Pancreas (tissue), 10 donors: Measurements from ENCODE around the gene DOK7. TPM values are rescaled to one million over a fixed set of nuclear protein-coding genes. Genes with fewer than 3 reads are reported as not detected.
"Not testable (repeated sequence)": the region's sequence is repeated elsewhere in the genome, so short reads cannot be mapped to it uniquely, and the experiment has no call there.

Experiments used
- ATAC-seq, 4 donors: fragments of 200-7000 bp; cut with Tn5 transposase; one replicate each; pipeline versions ENCODE4 v1.8.0 to v1.9.1; 2020; ENCODE audit warnings: mild to moderate bottlenecking in 4 of 4, moderate library complexity in 4 of 4
- DNase-seq, 6 donors: peaks; one replicate each; pipeline ENCODE4 v3.0.0-alpha.2; 2020
- FAIRE-seq: peaks from 2 replicates; lab custom pipeline; 2012; peaks lifted over from hg19 to GRCh38; lab: Jason Lieb, UNC
- H3K27ac ChIP-seq, 4 donors: fragments of 200-600 bp; sonication (generic); 1 replicate in 3 of 4; 2 replicates in 1 of 4; pipeline versions ENCODE4 v1.5.0 to v1.8.0; 2020
- H3K27me3 ChIP-seq, 4 donors: fragments of 200-600 bp; one replicate each; pipeline ENCODE4 v1.8.0; 2021
- H3K36me3 ChIP-seq, 3 donors: fragments of 200-600 bp; sonication (generic) in 1 of 3; one replicate each; pipeline versions ENCODE4 v1.5.0 to v1.8.0; 2020 to 2021
- H3K4me1 ChIP-seq, 3 donors: fragments of 200-600 bp; one replicate each; pipeline ENCODE4 v1.8.0; 2021
- H3K4me3 ChIP-seq, 4 donors: fragments of 200-600 bp; sonication (generic) in 2 of 4; one replicate each; pipeline versions ENCODE4 v1.5.0 to v1.8.0; 2020 to 2021
- H3K9me3 ChIP-seq, 4 donors: fragments of 200-600 bp; one replicate each; pipeline ENCODE4 v1.8.0; 2021
- WGBS, 2 donors: extraction: QIAGEN DNeasy Blood & Tissue Kit; methylation state at CpG; one replicate each; pipeline ENCODE4 v1.1.7; 2013; 5-methylcytosine and 5-hydroxymethylcytosine counted together
- intact Hi-C, 3 donors: fragments of 100-400 bp; cut with DNase I; formaldehyde crosslinking; loops; one replicate each; pipeline versions ENCODE4 v1.11.1 to v1.14.2; 2022
- polyA plus RNA-seq, 2 donors: library from polyadenylated mRNA; stranded (reverse); fragments of 200-250 nt; gene quantifications; one replicate each; pipeline ENCODE4 v1.2.3, GENCODE V29; 2013
- total RNA-seq, 6 donors: library from RNA; stranded (reverse); fragmentation: NEBNext Ultra II Directional in 4 of 6; extraction: Animal tissue kit (Norgen Biotek cat#: 25700) in 4 of 6; gene quantifications; one replicate each; pipeline versions ENCODE4 v1.2.1 to v1.2.4, GENCODE V29; 2021 to 2023
- TF ChIP-seq, protein P1 (sequence below), 4 donors: fragments of 200-600 bp; sonication (generic) in 3 of 4; IDR thresholded peaks; one replicate each; pipeline versions ENCODE4 v1.5.0 to v1.8.0; 2021; ENCODE audit warnings: antibody characterized with exemption in 4 of 4
- donor health status: healthy with polysubstance abuse.
- donor health status: DM: no; HTN: no; CAD: no; lungs with moderate emphysema.
- donor health status: DM: no; HTN: no; CAD: no.
- donor health status: control.
- donor health status: control.
- donor health status: Bipolar disorder and iron deficiency.
- donor health status: DM: yes; HTN: yes; CAD: no.
- donor health status: DM: no; HTN: no; CAD: no.
- donor health status: DM: no; HTN: no; CAD: no.
- donor health status: DM: yes; HTN: yes; CAD: no.

Gene DOK7
- total and polyA plus RNA-seq, 8 donors: 2.5 to 8.0 (median 4.2) TPM

DNA sequence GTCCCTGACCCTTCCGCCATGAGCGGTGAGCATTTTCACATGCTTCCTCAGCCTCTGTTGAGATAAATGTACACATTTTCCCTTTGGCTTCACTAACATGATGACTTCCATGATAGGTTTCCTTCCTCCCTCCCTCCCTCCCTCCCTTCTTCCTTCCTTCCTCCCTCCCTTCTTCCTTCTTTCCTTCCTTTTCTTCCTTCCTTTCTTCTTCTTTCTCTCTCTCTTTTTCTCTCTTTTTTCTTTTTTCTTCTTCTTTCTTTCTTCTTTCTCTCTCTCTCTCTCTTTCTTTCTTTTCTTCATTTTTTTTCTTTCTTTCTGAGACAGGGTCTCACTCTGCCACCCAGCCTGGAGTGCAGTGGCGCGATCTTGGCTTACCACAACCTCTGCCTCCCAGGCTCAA, 12.5 kb upstream of the DOK7 start:
- ATAC-seq (no peak), DNase-seq (no peak), FAIRE-seq (no peak)
- Histone ChIP-seq H3K27ac (no peak overlapping the region), H3K4me3 (no peak overlapping the region), H3K36me3 (no peaks in the 10 kb centered on the region), H3K4me1 (peaks cover 3 to 12% (median 4%) of the 10 kb centered on the region in 3 donors), H3K9me3 (no peaks in the 10 kb centered on the region), H3K27me3 (no peaks in the 10 kb centered on the region)
- WGBS, 2 donors: 100% methylated on average over 4 of the region's 4 CpGs
- intact Hi-C loops: no loop called here
- TF ChIP-seq, protein P1, sequence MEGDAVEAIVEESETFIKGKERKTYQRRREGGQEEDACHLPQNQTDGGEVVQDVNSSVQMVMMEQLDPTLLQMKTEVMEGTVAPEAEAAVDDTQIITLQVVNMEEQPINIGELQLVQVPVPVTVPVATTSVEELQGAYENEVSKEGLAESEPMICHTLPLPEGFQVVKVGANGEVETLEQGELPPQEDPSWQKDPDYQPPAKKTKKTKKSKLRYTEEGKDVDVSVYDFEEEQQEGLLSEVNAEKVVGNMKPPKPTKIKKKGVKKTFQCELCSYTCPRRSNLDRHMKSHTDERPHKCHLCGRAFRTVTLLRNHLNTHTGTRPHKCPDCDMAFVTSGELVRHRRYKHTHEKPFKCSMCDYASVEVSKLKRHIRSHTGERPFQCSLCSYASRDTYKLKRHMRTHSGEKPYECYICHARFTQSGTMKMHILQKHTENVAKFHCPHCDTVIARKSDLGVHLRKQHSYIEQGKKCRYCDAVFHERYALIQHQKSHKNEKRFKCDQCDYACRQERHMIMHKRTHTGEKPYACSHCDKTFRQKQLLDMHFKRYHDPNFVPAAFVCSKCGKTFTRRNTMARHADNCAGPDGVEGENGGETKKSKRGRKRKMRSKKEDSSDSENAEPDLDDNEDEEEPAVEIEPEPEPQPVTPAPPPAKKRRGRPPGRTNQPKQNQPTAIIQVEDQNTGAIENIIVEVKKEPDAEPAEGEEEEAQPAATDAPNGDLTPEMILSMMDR (IDR thresholded peaks at IDR 0.05): no peak

DNA sequence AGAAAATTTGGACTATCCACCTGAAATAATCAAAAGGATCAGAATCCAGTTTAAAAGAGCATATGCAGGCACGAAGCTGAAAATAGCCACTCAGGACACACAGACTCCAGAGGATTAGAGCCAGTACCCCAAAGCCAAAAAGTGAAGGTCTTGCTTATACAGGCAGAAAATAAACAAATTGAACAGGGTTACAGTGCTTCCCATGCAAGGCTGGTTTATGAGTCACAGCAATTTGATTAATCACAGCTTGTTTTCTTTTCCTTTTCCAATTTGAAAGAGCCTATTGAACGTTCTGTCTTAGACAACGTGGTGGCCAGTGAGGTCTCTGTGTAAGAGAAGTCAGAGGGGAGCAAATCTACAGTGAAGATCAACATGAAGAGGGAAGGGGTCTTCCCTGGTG, 11.2 kb upstream of the DOK7 start:
- no peak for DNase-seq
- H3K9me3 ChIP-seq: no peaks in the 10 kb centered on the region
- peak overlapping the region in 3 of 4 donors; percentile 17 to 57 (median 46) for H3K27ac ChIP-seq
- no peak overlapping the region for H3K4me3 ChIP-seq
- TF ChIP-seq, protein P1 (IDR thresholded peaks at IDR 0.05): no peak
- no peaks in the 10 kb centered on the region for H3K27me3 ChIP-seq
- no peak for FAIRE-seq
- peak; percentile 70 to 78 (median 76) for ATAC-seq
- no peaks in the 10 kb centered on the region for H3K36me3 ChIP-seq
- 25 to 27% methylated on average over 3 of the region's 3 CpGs for WGBS, 2 donors
- intact Hi-C loops: no loop called here
- peaks cover 3 to 12% (median 4%) of the 10 kb centered on the region in 3 donors for H3K4me1 ChIP-seq

DNA sequence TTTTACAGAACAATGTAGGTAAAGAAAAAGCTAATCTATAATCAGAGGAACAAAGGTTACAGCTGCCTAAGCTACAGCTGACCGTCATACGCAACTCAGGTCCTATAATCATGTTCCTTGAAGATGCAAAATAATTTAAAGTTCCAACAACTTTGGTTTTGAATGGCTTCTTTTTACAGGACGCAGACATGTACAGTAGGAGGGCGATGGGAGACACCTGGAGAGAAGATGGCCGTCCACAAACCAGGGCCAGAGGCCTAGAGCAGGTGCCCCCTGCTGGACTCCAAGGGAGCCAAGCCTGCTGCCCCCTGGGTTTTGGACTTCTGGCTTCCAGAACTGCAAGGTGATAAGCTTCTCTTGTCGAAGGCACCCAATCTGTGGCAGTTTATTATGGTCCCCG, 10.7 kb upstream of the DOK7 start:
- peak in 2 of 6 donors; percentile 38 to 44 for DNase-seq
- intact Hi-C loops: no loop called here
- peak overlapping the region in 3 of 4 donors; percentile 17 to 57 (median 46) for H3K27ac ChIP-seq

DNA sequence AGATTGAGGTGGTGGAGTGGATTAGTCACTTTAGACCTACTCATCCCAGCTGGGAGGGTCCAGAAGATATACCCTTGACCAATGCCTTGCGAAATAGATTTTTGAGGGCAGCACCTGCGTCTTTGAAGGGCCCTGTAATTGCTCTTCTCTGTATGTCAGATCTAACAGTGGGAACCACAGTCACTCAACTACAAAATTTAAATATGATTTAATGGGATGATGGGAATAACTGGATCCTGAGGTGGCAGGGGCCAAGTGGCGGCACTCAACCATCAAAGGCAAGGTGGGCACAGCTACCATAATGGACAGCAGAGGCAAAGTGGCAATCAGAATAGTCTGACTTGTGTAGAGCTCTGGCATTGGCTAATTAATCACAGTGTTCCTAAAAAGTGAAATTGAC, 7.5 kb upstream of the DOK7 start:
- peaks cover 3 to 12% (median 4%) of the 10 kb centered on the region in 3 donors for H3K4me1 ChIP-seq
- H3K27ac ChIP-seq, DNase-seq, H3K36me3 ChIP-seq, H3K27me3 ChIP-seq, FAIRE-seq, H3K9me3 ChIP-seq, ATAC-seq, intact Hi-C loops, H3K4me3 ChIP-seq: not testable (repeated sequence)
- 86 to 95% methylated on average over 3 of the region's 3 CpGs for WGBS, 2 donors

More for the DNA sequence above, 10.7 kb upstream of the DOK7 start:
- Histone ChIP-seq H3K27me3 (no peaks in the 10 kb centered on the region), H3K4me1 (peaks cover 3 to 12% (median 4%) of the 10 kb centered on the region in 3 donors), H3K4me3 (no peak overlapping the region), H3K36me3 (no peaks in the 10 kb centered on the region), H3K9me3 (no peaks in the 10 kb centered on the region)
- FAIRE-seq (no peak), ATAC-seq (peak; percentile 57 to 78 (median 72))
- 58 to 64% methylated on average over 7 of the region's 7 CpGs for WGBS, 2 donors
- TF ChIP-seq, protein P1 (IDR thresholded peaks at IDR 0.05): peak in 2 of 4 donors; percentile 9 to 35

DNA sequence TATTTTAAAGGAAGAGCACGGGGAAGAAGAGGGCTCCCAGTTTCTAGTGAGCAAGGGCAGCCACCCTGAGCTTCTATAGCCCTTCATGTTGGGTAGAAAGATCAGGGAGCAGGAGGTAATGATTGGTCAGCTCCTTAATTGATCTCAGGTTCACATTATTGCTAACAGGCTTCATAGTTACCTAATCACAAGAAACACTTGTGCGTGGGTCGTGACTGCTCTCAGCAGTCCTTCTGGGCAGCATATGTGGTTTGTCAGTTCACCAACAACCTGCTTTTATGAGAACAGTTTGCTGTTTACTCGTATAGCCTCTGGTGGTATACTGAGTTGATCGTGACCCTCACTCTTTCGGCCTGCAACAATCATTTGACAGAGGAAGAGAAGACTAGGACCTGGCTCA, 4.7 kb upstream of the DOK7 start:
- ATAC-seq: no peak
- peaks cover 14 to 22% (median 18%) of the 10 kb centered on the region in 3 donors for H3K4me1 ChIP-seq
- H3K27ac ChIP-seq: no peak overlapping the region
- TF ChIP-seq, protein P1 (IDR thresholded peaks at IDR 0.05): no peak
- WGBS, 2 donors: 91 to 94% methylated on average over 6 of the region's 6 CpGs
- intact Hi-C loops: no loop called here
- no peaks in the 10 kb centered on the region for H3K27me3 ChIP-seq
- no peak for DNase-seq
- H3K4me3 ChIP-seq: no peak overlapping the region
- no peak for FAIRE-seq
- H3K36me3 ChIP-seq: no peaks in the 10 kb centered on the region
- no peaks in the 10 kb centered on the region for H3K9me3 ChIP-seq

DNA sequence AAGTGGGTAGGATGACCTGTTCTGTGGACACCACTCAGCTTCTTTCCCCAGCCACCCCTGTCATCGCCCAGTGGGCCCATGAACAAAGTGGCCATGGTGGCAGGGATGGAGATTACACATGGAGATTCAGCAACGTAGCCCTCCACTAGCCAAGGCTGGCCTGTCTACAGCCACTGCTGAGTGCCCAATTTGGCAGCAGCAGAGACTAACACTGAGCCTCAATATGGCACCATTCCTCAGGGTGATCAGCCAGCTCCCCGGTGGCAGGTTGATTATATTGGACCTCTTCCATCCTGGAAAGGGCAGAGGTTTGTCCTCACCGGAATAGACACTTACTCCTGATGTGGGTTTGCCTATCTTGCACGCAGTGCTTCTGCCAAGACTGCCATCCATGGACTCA, 4.0 kb upstream of the DOK7 start:
- not testable (repeated sequence) for FAIRE-seq

More for the DNA sequence above, 4.0 kb upstream of the DOK7 start:
- H3K9me3 ChIP-seq, H3K4me3 ChIP-seq, H3K27ac ChIP-seq, H3K36me3 ChIP-seq, H3K27me3 ChIP-seq, ATAC-seq, intact Hi-C loops: not testable (repeated sequence)
- peak in 1 of 6 donors; percentile 5 for DNase-seq
- peaks cover 14 to 22% (median 20%) of the 10 kb centered on the region in 3 donors for H3K4me1 ChIP-seq
- WGBS, 2 donors: 70 to 83% methylated on average over 5 of the region's 5 CpGs
